CD4-positive, alpha-beta T cell treated with Interleukin-6 for 4 hours (primary cell): ENCODE results near the gene TF.
A peak's percentile ranks its signal among the peaks of the same experiment; 100 is the strongest.
"Not testable (repeated sequence)": the region's sequence is repeated elsewhere in the genome, so short reads cannot be mapped to it uniquely, and the experiment has no call there.

Experiments used
- DNase-seq: peaks from one replicate; pipeline ENCODE4 v3.0.0-alpha.2; 2020; ENCODE audit warnings: mixed read lengths

The TF gene

DNA sequence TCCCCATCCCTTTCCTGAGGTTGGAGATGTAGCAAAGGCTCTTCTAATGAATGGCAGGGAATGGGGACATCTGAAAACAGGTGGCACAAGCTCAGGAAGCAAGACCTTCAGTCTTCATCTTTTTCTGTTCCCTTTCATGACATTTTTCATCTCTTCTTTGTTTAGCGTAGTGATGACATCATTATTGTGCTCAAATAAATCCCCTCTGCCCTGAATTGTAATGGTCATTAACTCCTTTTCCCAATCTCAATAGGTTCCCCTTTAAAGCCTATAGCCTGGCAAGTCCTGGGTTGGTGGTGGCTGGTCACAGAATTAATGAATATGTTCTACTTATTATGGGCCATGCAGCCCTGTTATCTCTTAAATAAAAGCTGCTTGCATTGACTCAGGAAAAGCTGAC lies 21.4 kb downstream of the TF start:
- DNase-seq = no peak

DNA sequence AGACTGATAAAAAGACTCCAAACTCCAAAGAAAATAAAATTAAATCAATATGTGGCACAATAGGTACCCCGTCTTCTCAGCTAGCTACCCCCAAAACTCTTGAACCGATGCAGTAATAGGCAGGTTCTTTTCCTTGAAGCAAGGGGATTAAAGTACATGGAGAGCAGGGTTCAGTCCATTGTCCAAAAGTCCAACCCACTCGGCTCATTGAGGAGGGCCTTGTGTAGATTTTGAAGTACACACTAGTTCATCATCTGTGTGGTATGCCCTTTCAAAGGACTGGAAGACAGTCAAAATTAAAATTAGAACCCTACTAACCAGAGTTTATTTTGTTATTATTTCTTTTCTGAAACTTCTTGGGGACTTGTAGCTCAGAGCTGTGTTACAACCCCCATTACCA lies 23.3 kb downstream of the TF start:
- DNase-seq = no peak

- DNase-seq = no peak
These were observed 27.5 kb downstream of the TF start for GRCh38 chr3:133773732-133774131.

- DNase-seq = no peak
These were observed 29.1 kb downstream of the TF start for GRCh38 chr3:133775309-133775708.

DNA sequence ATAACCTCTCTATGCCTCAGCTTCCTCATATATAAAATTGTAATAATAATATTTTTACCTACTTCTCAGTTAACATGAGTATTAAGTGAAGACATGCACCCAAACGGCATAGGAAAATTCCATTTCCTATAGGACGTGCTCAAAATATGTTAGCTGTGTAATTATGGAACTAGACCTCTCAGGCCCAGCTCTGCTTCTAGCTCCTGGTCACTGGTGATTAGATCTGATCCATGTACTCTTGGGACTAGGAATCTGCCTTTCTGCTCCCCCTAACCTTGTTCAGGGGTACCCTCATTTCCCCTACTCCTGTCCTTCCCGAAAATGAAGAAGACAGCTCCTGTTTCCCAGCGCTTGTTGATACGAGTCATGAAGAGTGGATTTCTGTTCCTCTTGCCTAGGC lies 29.6 kb downstream of the TF start:
- no peak for DNase-seq

GRCh38 chr3:133776794-133777438 lies 30.7 kb downstream of the TF start:
- DNase-seq = no peak

DNA sequence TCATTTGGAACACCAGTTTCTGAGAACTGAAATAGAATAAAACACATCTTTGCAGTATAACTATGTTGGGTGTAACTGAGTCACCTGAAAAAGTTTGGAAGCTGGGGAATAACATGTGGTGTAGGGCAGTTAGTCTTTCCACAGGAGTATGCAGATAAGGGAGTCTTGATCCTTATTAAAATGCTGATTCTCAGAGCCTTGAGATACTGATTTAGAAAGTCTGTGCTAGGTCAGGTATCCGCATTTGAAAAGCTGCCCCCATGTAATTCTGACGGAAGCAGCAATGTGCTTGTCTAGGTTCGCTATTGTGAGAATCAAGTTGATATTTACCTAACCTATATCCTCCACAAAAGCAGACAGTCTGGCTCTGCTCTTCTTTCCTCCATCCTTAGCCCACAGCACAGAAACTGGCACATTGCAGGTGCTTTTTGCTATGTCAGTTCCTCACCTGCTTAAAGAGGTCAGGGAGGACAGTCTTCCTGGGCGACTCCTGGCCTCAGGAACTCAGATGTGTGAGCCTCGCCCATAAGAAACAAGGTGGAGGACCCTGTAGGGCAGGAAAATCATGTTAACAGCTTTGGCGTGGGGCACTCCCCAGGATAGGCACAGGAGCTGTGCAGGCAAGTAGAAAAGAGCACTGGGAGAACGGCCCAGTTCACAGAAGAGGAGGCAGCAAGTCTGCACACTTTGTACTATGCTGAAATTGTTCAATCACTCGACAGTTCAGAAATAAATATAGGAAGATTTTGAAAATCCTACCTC lies 31.8 kb downstream of the TF start:
- DNase-seq = no peak

- no peak for DNase-seq
These were observed 33.5 kb downstream of the TF start for GRCh38 chr3:133779626-133780203.

GRCh38 chr3:133780756-133781155 lies 34.6 kb downstream of the TF start:
- DNase-seq = not testable (repeated sequence)

- DNase-seq = no peak
These were observed 35.4 kb downstream of the TF start for GRCh38 chr3:133781570-133781969.

DNA sequence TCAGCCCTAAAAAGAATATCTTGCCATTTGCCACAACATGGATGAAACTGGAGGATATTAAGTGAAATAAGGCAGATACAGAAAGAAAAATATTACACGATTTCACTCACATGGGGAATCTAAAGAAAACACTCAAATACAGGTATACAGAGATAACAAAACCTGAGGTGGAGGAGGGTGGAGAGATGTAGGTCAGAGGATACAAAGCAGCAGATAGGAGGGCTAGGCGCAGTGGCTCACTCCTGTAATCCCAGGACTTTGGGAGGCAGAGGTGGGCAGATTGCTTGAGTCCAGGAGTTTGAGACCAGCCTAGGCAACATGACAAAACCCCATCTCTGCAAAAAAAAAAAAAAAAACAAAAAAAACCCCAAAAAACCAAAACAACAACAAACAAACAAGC lies 36.3 kb downstream of the TF start:
- no peak for DNase-seq

- no peak for DNase-seq
These were observed 37.6 kb downstream of the TF start for GRCh38 chr3:133783762-133784161.

DNA sequence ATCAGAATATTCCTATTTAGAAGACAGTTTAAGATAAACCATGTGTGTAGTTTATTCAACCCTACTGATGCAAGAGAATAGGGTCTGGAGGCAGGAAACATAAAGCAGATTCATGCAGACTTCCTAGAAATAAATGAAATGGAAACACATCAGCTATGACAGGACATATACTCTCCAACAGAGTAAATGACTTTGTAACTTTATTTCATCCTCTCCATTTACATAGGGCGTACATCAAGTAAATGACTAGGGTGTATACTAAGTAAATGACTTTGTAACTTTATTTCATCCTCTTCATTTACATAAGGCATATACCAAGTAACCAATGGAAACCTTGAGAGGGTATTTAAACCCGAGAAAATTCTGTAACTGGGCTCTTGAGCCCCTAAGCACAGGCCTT lies 41.8 kb downstream of the TF start:
- no peak for DNase-seq

DNA sequence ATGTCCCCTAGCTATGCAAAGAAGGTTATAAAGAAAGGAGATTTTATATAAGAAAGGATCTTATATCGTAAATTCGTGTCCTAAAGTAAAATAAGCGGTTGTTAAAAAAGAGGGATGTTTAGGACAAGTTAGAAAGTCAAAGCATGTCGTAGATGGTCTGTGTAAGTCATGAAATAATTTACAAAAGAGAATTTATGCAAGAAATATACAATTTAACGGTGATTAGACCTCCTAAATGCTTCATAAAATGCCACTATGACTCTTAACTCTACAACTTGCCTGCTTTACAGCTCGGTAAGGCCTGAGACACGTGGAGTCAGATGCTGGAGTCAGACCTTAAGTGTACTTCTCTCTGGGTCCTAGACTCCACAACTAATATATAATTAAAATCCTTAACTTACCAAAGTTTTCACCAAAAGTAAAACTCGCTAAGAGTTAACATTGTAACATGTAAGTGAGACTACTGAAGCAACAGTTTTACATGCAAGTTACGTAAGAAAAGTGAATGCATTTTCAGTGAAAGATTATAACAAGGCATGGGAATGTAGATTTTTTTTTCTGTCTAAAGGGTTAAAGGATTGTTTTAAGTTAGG lies 46.1 kb downstream of the TF start:
- no peak for DNase-seq

GRCh38 chr3:133797396-133798105 lies 51.4 kb downstream of the TF start:
- DNase-seq = no peak

DNA sequence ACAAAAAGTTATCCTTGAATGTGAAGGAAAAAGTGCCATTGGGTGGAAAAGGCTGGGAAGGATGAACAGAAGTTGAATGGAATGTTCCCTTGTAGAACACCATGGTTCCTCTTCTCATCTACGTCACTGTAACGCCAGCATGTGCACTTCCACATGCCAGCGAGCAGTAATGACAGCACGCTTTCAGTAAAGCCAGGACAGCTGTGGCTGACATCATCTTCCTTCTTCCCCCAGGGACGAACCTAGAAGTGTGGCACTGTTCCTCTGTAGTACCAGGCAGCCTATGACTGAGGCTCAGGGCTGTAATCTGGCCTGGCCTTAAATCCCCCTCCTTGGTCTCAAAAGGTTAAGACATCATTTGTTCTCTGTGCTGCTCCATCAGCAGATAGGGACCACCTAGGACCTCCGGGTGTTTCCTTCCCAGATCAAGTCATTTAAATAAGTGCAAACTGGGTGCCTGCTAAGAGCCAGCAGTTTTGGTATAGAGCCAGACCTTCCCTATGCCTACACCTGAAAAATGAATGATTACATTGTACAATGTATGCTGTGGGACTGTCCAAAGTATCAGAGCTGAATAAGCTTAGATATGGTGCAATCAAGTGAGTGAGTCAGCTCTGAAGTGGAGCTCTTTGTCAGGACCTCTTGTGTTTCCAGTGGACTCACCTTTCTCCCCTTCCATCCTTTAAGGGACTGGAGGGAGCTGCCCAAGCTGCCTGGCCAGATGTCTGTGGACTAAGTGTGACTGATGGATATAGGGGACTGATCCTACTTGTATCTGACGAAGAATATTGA lies 53.8 kb downstream of the TF start:
- no peak for DNase-seq

GRCh38 chr3:133803469-133803868 lies 57.3 kb downstream of the TF start:
- no peak for DNase-seq

DNA sequence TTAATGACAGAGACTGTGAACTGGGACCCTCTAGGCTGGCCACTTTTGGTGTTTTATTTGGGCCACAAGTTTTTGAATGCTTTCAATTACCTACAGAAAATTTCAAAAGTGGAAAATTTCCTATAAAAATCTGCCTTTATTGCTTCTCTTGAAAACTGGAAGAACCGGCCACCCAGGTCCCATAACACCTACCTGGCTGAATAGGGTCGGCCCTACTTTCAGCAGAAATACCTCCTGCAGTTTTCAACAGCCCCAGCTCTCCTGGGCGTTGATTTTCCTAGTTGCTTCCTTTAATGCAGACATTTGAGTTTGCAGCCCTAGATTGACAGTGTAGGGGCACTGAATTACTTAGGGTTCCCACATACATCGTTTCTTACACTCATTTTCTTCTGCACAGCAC lies 58.7 kb downstream of the TF start:
- DNase-seq = no peak

GRCh38 chr3:133805384-133805701 lies 59.1 kb downstream of the TF start:
- no peak for DNase-seq

- peak; percentile 97 for DNase-seq
These were observed 59.7 kb downstream of the TF start, which contains the start of gene SRPRB for GRCh38 chr3:133805702-133806475. Gene SRPRB (plus strand): TSS chr3:133805815. CDS start chr3:133805849, 34 bp downstream.

DNA sequence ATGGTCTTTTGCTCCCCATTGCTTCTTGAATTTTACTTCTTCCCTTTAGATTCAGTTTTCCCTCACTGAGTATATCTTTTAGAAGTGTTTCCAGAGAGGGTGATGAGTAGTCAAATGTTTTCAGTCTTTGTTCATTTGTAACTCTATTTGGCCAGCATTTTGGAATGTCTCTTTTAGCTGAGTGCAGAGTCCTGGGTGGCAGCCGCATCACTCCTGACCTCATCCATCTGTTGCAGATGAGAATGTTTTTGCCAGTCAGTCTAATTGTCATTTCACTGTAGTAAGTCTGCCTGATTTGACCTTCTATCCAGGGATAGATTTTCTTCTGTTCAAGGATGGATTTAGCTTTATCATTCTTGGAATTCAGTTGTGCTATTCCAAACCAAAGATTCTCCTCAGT lies 66.7 kb downstream of the TF start:
- DNase-seq = no peak

DNA sequence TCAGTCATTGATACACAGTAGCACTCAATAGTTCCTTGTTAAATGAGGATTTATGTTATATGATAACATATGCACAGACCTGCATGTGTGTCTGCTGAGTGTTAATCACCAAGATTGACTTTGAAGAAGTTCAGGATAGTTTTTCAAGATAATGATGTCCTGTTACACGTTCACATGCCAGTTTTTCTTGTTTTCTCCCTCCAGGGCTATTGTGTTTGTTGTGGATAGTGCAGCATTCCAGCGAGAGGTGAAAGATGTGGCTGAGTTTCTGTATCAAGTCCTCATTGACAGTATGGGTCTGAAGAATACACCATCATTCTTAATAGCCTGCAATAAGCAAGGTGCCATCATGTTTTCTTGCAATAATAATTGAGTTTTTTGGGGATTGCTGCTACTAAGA lies 69.2 kb downstream of the TF start:
- DNase-seq = no peak
